ENCODE measurements around the gene SAMD10.
"Not testable (repeated sequence)": the region's sequence is repeated elsewhere in the genome, so short reads cannot be mapped to it uniquely, and the experiment has no call there.

SAMD10 gene

GRCh38 chr20:63941282-63942081 is 38.0 kb downstream of the SAMD10 start:
- peak in 1 of 2 donors; percentile 23 for DNase-seq (ENCODE audit: low read depth in 2 of 2)

GRCh38 chr20:63940472-63941266 is 38.8 kb downstream of the SAMD10 start:
- DNase-seq (ENCODE audit: low read depth in 2 of 2): no peak

DNA sequence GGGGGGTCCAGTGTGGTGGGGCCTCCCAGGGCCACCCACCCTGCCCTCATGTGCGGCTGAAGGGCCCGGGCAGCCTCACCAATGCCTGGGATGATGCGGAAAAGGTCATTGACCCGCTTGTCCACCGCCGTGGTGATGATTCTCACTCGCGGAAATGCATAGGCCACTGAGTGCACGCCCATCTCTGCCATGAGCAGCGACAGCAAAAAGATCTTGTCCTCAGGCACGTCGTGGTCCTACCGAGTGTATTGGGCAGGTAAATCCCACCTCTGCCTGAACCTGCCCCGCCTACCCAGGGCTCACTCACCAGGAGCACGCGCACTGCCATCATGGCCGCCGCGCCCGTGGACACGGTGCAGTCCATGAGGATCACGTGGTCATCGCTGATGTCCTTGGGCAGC is 39.4 kb downstream of the SAMD10 start:
- no peak for DNase-seq (ENCODE audit: low read depth in 2 of 2)

DNA sequence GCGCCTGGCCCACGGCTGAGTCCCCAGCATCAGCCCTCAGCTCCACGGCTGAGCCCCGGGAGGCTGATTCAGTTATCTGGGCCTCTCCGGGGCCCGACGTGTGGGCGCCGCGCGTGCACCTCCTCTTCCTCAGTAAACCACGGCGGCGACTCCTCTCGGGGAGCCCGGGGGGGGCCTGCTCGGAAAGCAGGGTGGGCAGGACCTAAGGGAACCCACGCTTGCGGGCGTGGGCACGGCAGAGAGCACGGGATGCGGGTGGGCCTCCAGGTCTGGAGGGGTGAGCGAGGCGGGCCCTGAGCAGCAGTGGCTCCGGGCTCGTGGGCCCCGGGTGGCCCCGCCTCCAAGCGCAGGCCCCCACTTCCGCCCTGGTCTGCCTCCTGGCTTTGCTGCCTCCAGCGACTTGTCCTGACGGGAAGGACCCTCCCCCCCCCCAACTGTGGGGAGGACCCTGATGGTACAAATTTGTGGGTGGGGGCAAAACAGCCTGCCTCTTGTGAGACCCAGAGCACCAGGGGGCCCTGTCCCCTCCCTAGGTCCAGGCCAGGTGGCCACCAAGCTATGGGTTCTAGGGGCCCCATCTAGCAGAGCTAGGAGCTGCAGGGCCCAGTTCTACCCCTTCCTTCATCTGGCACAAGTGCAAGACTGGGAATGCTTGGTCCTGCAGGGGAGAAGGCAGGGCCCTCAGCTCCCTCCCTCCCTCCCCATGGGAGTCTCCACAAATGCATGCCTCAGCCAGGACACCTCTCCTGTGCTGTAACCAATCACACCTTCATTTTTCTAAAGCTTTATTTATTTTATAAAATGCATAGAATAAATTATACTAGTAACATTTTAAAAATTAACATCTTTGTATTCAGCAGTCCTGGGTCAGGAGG is 40.1 kb downstream of the SAMD10 start:
- DNase-seq (ENCODE audit: low read depth in 2 of 2): no peak

GRCh38 chr20:63937596-63937995 is 41.8 kb downstream of the SAMD10 start:
- no peak for DNase-seq (ENCODE audit: low read depth in 2 of 2)

DNA sequence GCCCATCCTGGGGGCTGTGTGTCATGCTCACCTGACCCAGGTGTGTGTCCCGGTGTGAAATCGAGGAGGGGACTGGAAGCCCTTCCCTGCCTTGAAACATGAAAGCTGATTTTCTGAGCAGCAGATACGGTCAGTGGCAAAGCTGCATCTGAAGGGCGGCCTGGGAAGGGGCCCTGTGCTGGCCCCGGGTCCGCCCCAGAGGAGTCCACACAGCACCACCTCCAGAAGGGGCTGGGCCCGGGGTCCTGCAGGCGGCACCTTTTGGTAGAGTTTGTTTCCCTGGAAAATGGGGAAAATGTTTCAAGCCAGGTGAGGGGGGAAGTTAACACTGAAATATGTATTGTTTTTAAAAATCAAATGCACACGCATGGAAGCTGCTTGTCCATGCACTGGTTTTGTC is 44.0 kb downstream of the SAMD10 start:
- DNase-seq (ENCODE audit: low read depth in 2 of 2): no peak

GRCh38 chr20:63934271-63935068 is 45.0 kb downstream of the SAMD10 start:
- DNase-seq (ENCODE audit: low read depth in 2 of 2): no peak

DNA sequence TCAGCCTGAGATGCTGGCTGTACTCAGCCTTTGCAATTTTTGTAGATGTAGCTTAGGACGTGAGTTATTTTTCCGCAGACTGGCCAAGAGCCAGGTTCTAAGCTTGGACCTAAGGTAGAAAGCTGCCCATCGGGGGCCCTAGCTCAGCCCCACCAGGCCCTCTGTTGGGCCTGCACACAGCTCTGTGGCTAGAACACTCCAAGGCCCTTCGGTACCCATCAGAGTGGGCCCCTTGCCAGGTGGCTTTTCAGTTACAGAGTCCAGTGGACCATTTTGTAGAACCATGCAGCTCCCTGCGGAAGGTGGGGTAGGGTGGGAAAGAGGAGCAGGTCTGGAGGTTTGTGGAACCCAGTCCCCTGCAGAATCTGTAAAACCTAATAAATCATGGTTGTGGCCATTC is 45.8 kb downstream of the SAMD10 start:
- DNase-seq (ENCODE audit: low read depth in 2 of 2): no peak

DNA sequence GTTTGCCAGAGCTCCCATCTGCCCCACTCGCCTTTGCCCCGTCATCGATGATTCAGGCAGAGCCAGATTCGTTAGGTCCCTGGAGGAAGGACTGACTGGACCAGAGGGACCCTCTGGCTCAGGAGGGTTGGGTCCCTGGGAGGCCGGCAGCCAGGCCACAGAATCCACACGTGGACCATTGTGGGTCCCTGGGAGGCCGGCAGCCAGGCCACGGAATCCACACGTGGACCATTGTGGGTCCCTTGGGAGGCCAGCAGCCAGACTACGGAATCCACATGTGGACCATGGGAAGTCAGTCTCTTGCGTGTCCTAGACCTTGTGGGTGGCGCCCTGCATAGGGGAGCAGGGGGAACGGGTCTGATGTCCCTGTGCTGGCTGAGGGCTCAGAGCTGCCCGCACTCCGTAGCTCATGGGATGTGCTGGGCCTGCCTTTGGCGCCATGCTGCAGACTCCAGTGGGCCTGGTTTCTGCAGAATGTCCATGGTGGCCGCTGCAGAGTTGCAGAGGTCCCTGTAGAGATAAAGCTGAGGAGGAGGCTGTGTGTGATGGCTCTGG is 46.8 kb downstream of the SAMD10 start:
- no peak for DNase-seq (ENCODE audit: low read depth in 2 of 2)

DNA sequence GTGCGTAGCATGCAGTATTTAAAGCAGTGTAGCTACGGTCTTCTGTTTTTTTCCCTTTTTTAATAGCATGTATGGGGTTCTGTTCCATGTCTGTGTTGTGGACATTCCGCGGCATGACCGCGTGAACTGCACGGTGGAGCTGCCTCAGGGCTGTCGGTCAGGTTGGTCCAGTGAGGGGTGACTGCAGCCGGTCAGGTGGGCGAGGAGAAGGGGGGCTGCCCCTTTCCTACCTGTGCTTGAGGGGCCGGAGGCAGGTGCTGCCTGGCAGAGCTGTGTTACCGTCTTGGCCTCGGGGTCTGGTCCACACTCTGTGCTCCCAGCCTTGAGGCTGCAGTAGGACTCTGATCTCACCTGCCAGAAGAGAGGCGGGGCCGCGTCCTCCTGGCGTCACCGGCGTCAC is 47.7 kb downstream of the SAMD10 start:
- no peak for DNase-seq (ENCODE audit: low read depth in 2 of 2)

DNA sequence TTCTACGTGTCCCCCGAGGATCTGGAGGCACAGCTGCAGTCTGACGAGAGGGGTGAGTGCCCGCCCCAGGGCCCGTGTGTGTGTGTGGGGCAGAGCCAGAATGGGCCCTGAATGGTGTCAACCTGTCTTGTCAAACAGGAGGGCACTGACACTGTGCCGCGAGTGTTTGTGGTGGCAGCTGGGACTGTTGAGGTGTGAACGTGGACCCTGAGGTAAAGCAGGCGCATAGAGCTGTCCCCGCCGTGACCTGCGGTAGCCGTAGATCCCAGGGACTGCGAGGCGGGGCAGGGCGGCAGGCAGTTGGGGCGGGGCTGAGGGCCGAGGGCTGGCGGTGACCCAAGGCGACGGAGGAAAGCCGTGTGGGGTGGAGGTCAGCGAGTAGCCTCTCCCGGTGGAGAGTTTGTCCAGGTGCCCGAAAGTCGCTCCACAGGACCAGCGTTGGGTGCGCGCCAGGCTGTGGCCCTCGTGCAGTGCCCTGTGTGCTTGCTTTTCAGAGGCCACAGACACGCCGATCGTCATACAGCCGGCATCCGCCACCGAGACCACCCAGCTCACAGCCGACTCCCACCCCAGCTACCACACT is 48.4 kb downstream of the SAMD10 start:
- no peak for DNase-seq (ENCODE audit: low read depth in 2 of 2)

DNA sequence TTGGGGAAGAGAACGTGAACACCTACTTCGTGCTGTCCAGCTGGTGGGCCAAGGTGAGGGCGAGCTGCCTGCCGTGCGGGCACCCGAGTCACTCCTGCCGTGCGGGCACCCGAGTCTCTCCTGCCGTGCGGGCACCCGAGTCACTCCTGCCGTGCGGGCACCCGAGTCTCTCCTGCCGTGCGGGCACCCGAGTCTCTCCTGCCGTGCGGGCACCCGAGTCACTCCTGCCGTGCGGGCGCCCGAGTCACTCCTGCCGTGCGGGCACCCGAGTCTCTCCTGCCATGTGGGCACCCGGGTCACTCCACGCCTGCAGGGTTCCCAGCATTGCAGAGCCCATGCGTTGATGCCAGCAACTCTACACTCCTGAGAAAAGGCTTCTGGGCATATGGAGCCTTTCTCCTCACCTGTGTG is 50.0 kb downstream of the SAMD10 start:
- DNase-seq (ENCODE audit: low read depth in 2 of 2): not testable (repeated sequence)

DNA sequence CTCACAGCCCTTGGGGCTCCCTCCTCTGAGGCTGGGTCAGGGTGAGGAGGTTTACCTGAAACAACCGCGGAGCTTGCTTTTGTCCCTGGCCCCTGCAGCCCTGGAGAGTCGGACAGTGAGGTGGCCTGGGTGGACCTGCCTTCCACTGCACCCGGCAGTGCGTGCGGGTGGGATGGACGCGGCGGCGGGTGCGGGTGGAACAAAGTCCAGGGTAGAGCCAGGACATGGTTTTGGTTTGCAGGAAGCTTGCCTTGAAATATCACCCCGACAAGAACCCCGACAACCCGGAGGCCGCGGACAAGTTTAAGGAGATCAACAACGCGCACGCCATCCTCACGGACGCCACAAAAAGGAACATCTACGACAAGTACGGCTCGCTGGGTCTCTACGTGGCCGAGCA is 50.4 kb downstream of the SAMD10 start:
- no peak for DNase-seq (ENCODE audit: low read depth in 2 of 2)

GRCh38 chr20:63926298-63926697 is 53.1 kb downstream of the SAMD10 start:
- DNase-seq (ENCODE audit: low read depth in 2 of 2): no peak

DNA sequence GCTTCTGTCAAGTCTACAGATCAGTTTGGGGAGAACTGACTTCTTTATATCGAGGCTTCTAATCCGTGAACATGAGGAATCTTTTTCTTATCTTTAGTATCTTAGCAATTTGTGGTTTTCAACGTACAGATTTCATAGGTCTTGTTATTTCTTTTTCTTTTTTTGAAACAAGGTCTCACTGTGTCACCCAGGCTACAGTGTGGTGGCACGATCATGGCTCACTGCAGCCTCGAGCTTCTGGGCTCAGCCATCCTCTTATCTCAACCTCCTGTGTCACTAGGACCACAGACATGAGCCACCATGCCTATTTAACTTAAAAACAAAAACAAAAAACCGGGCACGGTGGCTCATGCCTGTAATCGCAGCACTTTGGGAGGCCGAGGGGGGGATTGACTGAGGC is 55.2 kb downstream of the SAMD10 start:
- no peak for DNase-seq (ENCODE audit: low read depth in 2 of 2)

Measured in stimulated activated CD8-positive, alpha-beta memory T cell treated with anti-CD3 and anti-CD28 coated beads, Interleukin-15, amount 100 ng/mL, for 4 hours (primary cell).